ENCODE data around the gene MLX.

- TF ChIP-seq NFIC (IDR thresholded peaks at IDR 0.05; ENCODE audit: low read depth, low read length), result no peak
- no peak for TF ChIP-seq CTCF (IDR thresholded peaks at IDR 0.05 in 2 of 3, conservative IDR thresholded peaks at IDR 0.05 in 1 of 3; ENCODE audit: control insufficient read depth in 2 of 3, extremely low read depth in 1 of 3, insufficient read depth in 1 of 3, low read depth in 3 of 3, low read length in 3 of 3)
- TF ChIP-seq SUZ12 (IDR thresholded peaks at IDR 0.05; ENCODE audit: unreplicated experiment), result no peak
- TF ChIP-seq GATAD2B (conservative IDR thresholded peaks at IDR 0.05; ENCODE audit: low read depth), result no peak
- TF ChIP-seq, protein P1, sequence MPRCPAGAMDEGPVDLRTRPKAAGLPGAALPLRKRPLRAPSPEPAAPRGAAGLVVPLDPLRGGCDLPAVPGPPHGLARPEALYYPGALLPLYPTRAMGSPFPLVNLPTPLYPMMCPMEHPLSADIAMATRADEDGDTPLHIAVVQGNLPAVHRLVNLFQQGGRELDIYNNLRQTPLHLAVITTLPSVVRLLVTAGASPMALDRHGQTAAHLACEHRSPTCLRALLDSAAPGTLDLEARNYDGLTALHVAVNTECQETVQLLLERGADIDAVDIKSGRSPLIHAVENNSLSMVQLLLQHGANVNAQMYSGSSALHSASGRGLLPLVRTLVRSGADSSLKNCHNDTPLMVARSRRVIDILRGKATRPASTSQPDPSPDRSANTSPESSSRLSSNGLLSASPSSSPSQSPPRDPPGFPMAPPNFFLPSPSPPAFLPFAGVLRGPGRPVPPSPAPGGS (IDR thresholded peaks at IDR 0.05; ENCODE audit: borderline replicate concordance, insufficient read depth, low read depth, low read length, poor library complexity, severe bottlenecking), result no peak
- no peak for TF ChIP-seq TCF3 (IDR thresholded peaks at IDR 0.05; ENCODE audit: borderline replicate concordance, insufficient read depth, low read depth, low read length)
- TF ChIP-seq RFX5 (IDR thresholded peaks at IDR 0.05; ENCODE audit: low read depth, low read length), result no peak
- TF ChIP-seq BHLHE40 (IDR thresholded peaks at IDR 0.05; ENCODE audit: borderline replicate concordance in 1 of 2, low read depth in 2 of 2, low read length in 1 of 2), result no peak
- TF ChIP-seq MEF2B (IDR thresholded peaks at IDR 0.05; ENCODE audit: partially characterized antibody, poor library complexity, severe bottlenecking), result no peak
- TF ChIP-seq EZH2 (IDR thresholded peaks at IDR 0.05; ENCODE audit: borderline replicate concordance, control insufficient read depth, low read depth, low read length), result no peak
- TF ChIP-seq ETV6 (conservative IDR thresholded peaks at IDR 0.05 in 1 of 2, IDR thresholded peaks at IDR 0.05 in 1 of 2; ENCODE audit: borderline replicate concordance in 1 of 2, low read depth in 1 of 2), result no peak
These were observed 29.6 kb upstream of the MLX start for GRCh38 chr17:42537156-42537805.
